Endothelial cell of umbilical vein (primary cell): ENCODE measurements around the gene MUC20. TPM values are rescaled to one million over a fixed set of nuclear protein-coding genes. Genes with fewer than 3 reads are reported as not detected.
"Not testable (repeated sequence)": the region's sequence is repeated elsewhere in the genome, so short reads cannot be mapped to it uniquely, and the experiment has no call there.

Experiments used
- BruUV-seq: library from RNA; stranded (reverse); fragments of 400-500 nt; replicated peaks from 2 replicates; lab custom pipeline; 2021; lab: Mats Ljungman, UMichigan
- CTCF ChIA-PET: fragments of 300-600, 350-600 bp; sonication (Branson Sonifier 250); formaldehyde crosslinking; loops from one replicate; lab custom pipeline; 2021; ENCODE audit warnings: antibody characterized with exemption, inconsistent platforms; lab: Charles Lee
- POLR2A ChIA-PET: fragments of 300-600, 350-600 bp; sonication (Branson Sonifier 250); formaldehyde crosslinking; loops from one replicate; lab custom pipeline; 2021; ENCODE audit warnings: antibody characterized with exemption, inconsistent platforms; lab: Charles Lee
- DNase-seq: peaks from one replicate; pipeline ENCODE4 v3.0.0-alpha.2; 2011; ENCODE audit warnings: low read depth, low spot score
- FAIRE-seq: peaks from 2 replicates; lab custom pipeline; 2011; peaks lifted over from hg19 to GRCh38; lab: Jason Lieb, UNC
- H2AFZ ChIP-seq: 2 replicates; pipeline ENCODE4 v1.6.0; 2012; ENCODE audit warnings: low read depth, low read length, control low read depth, inconsistent platforms
- H3K27ac ChIP-seq: 2 replicates; pipeline ENCODE4 v1.5.1; 2011; ENCODE audit warnings: low read depth, mild to moderate bottlenecking, control low read depth, low read length, moderate library complexity; ENCODE audit not compliant: insufficient read depth
- H3K27me3 ChIP-seq, 2 experiments: 2 replicates each; pipeline versions ENCODE4 v1.6.0 to v1.6.1; 2011; ENCODE audit warnings: low read length in 2 of 2, mixed read lengths in 1 of 2; ENCODE audit not compliant: control insufficient read depth in 2 of 2, insufficient read depth in 2 of 2
- H3K36me3 ChIP-seq, 2 experiments: 2 replicates in 1 of 2; 3 replicates in 1 of 2; pipeline ENCODE4 v1.5.1; 2011; ENCODE audit warnings: low read length in 2 of 2, mild to moderate bottlenecking in 1 of 2, moderate library complexity in 1 of 2; ENCODE audit not compliant: control insufficient read depth in 2 of 2, insufficient read depth in 2 of 2; ENCODE audit errors: extremely low read depth in 1 of 2
- H3K4me1 ChIP-seq: 3 replicates; pipeline ENCODE4 v1.5.1; 2011; ENCODE audit warnings: mild to moderate bottlenecking, low read length; ENCODE audit not compliant: control insufficient read depth, insufficient read depth; ENCODE audit errors: extremely low read depth
- H3K4me2 ChIP-seq: 2 replicates; pipeline ENCODE4 v1.6.1; 2011; ENCODE audit warnings: low read length, control low read depth, mixed read lengths; ENCODE audit not compliant: insufficient read depth
- H3K4me3 ChIP-seq, 3 experiments: fragments of 200-600 bp in 1 of 3; sonication (generic), shearing (Covaris generic) in 1 of 3; replicated peaks in 1 of 3; 2 replicates each; pipeline ENCODE4 v1.5.1; 2011 to 2016; ENCODE audit warnings: control low read depth in 3 of 3, low read length in 3 of 3, mild to moderate bottlenecking in 2 of 3, inconsistent platforms in 1 of 3, low read depth in 1 of 3, moderate library complexity in 1 of 3; ENCODE audit not compliant: insufficient read depth in 1 of 3
- H3K79me2 ChIP-seq: 2 replicates; pipeline ENCODE4 v1.6.0; 2012; ENCODE audit warnings: low read length, inconsistent platforms; ENCODE audit not compliant: control insufficient read depth, insufficient read depth
- H3K9ac ChIP-seq: replicated peaks from 2 replicates; pipeline ENCODE3; 2011; ENCODE audit warnings: low read length, control low read depth; ENCODE audit not compliant: insufficient read depth; ENCODE audit errors: extremely low read depth
- H3K9me1 ChIP-seq: replicated peaks from 3 replicates; pipeline ENCODE4 v1.6.0; 2011; ENCODE audit warnings: mild to moderate bottlenecking, low read length; ENCODE audit not compliant: control insufficient read depth, insufficient read depth; ENCODE audit errors: extremely low read depth
- H3K9me3 ChIP-seq: replicated peaks from 2 replicates; pipeline ENCODE4 v1.5.1; 2012; ENCODE audit warnings: low read length, inconsistent platforms; ENCODE audit not compliant: control insufficient read depth, insufficient read depth
- H4K20me1 ChIP-seq: replicated peaks from 2 replicates; pipeline ENCODE3; 2011; ENCODE audit warnings: mild to moderate bottlenecking, low read length; ENCODE audit not compliant: control insufficient read depth, insufficient read depth; ENCODE audit errors: extremely low read depth
- FOS ChIP-seq: IDR thresholded peaks from 2 replicates; pipeline ENCODE4 v1.6.1; 2011; ENCODE audit warnings: mild to moderate bottlenecking, low read length, moderate library complexity, borderline replicate concordance; ENCODE audit not compliant: insufficient read depth
- JUN ChIP-seq: IDR thresholded peaks from 2 replicates; pipeline ENCODE4 v1.6.1; 2011; ENCODE audit warnings: borderline replicate concordance, low read depth; ENCODE audit not compliant: insufficient read length, insufficient read depth
- MAX ChIP-seq: IDR thresholded peaks from 2 replicates; pipeline ENCODE4 v1.6.1; 2011; ENCODE audit not compliant: insufficient read depth, insufficient read length
- MYC ChIP-seq: IDR thresholded peaks from one replicate; pipeline ENCODE4 v1.6.1; 2011; ENCODE audit warnings: mild to moderate bottlenecking, low read depth, low read length
- dilution Hi-C: fragments of 300-500 bp; cut with MboI; formaldehyde crosslinking; loops from one replicate; pipeline ENCODE4 v1.15.0; 2019; ENCODE audit warnings: low sequenced_read_pairs; ENCODE audit not compliant: extremely low pct_ligation_motif_present
- intact Hi-C: fragments of 100-400 bp; cut with micrococcal nuclease; formaldehyde crosslinking; loops from one replicate; pipeline ENCODE4 v1.10.0; 2022
- polyA plus RNA-seq, 4 experiments: library from polyadenylated mRNA; depleted of rRNA in 3 of 4; stranded (reverse) in 3 of 4; unstranded in 1 of 4; fragments of >200 nt; gene quantifications; 2 replicates each; pipeline versions ENCODE4 v1.2.1 to v1.2.3, GENCODE V29; 2011 to 2012; ENCODE audit warnings: missing spikeins in 1 of 4
- total RNA-seq: library from RNA; stranded (reverse); gene quantifications from 2 replicates; pipeline ENCODE4 v1.2.3, GENCODE V29; 2021

The MUC20 gene
- total and polyA plus RNA-seq, 2 donors (not counting 3 experiments of a cell fraction or from before 2014, with no cell fraction given) = 0.62 TPM; not detected in 1

- no peak for TF ChIP-seq JUN
- no peak for TF ChIP-seq MAX
- TF ChIP-seq MYC = no peak
- TF ChIP-seq FOS = no peak
- Histone ChIP-seq H3K4me1 (no peaks in the 10 kb centered on the region), H4K20me1 (no peaks in the 10 kb centered on the region), H3K4me2 (no peak overlapping the region), H3K9ac (no peak overlapping the region), H2AFZ (no peak overlapping the region), H3K79me2 (no peaks in the 10 kb centered on the region), H3K27ac (no peak overlapping the region), H3K4me3 (no peak overlapping the region), H3K36me3 (no peaks in the 10 kb centered on the region), H3K9me1 (no peaks in the 10 kb centered on the region), H3K27me3 (peaks cover 2 to 3% of the 10 kb centered on the region in 2 experiments), H3K9me3 (no peaks in the 10 kb centered on the region)
- intact Hi-C loops (no loop called here), dilution Hi-C loops (no loop called here)
- CTCF ChIA-PET = no interaction called here
- no TSS peak for BruUV-seq
- POLR2A ChIA-PET = no interaction called here
- DNase-seq = no peak
- no peak for FAIRE-seq
Measured at GRCh38 chr3:195718477-195718984, 2.2 kb upstream of the MUC20 start.

GRCh38 chr3:195719514-195720254, 1.1 kb upstream of the MUC20 start:
- H3K79me2 ChIP-seq, BruUV-seq, H3K9me1 ChIP-seq, H3K4me3 ChIP-seq, dilution Hi-C loops, H3K36me3 ChIP-seq, intact Hi-C loops, H3K27me3 ChIP-seq, H2AFZ ChIP-seq, H3K4me1 ChIP-seq, H3K9me3 ChIP-seq, H4K20me1 ChIP-seq, POLR2A ChIA-PET, DNase-seq, H3K27ac ChIP-seq, H3K4me2 ChIP-seq, H3K9ac ChIP-seq: not testable (repeated sequence)
- CTCF ChIA-PET = interaction anchor here (0.7 kb wide), 1 partner anchor 131 kb away, joined by 3 read pairs; no protein-coding TSS in a partner anchor
- peak; percentile 44 for FAIRE-seq

GRCh38 chr3:195722139-195722995, 1.6 kb downstream of the MUC20 start:
- CTCF ChIA-PET, FAIRE-seq, H3K4me3 ChIP-seq, DNase-seq, BruUV-seq, H3K9me3 ChIP-seq, H3K9me1 ChIP-seq, H2AFZ ChIP-seq, H4K20me1 ChIP-seq, H3K79me2 ChIP-seq, H3K36me3 ChIP-seq, POLR2A ChIA-PET, H3K27me3 ChIP-seq, H3K4me1 ChIP-seq, H3K4me2 ChIP-seq, dilution Hi-C loops, intact Hi-C loops, H3K27ac ChIP-seq, H3K9ac ChIP-seq: not testable (repeated sequence)
